Measurements from ENCODE around the gene CTNNA3. TPM values are rescaled to one million over a fixed set of nuclear protein-coding genes. Genes with fewer than 3 reads are reported as not detected.

The CTNNA3 gene
- total RNA-seq, 1 donor from 2014 or later: 3.3 TPM

- Mint-ChIP-seq H3K27ac (ENCODE audit: unreplicated experiment) (no peak overlapping the region), H3K4me3 (ENCODE audit: unreplicated experiment) (no peak overlapping the region), H3K27me3 (ENCODE audit: unreplicated experiment) (no peaks in the 10 kb centered on the region), H3K36me3 (ENCODE audit: unreplicated experiment) (no peaks in the 10 kb centered on the region), H3K4me1 (ENCODE audit: low read depth, unreplicated experiment) (no peaks in the 10 kb centered on the region), H3K9me3 (ENCODE audit: unreplicated experiment) (no peaks in the 10 kb centered on the region)
- TF ChIP-seq CTCF (IDR thresholded peaks at IDR 0.05; ENCODE audit: partially characterized antibody, unreplicated experiment): no peak
- DNase-seq: no peak
These were observed 911.2 kb downstream of the CTNNA3 start for GRCh38 chr10:66784770-66785169.

GRCh38 chr10:66783316-66783715 lies 912.7 kb downstream of the CTNNA3 start:
- H3K4me3 Mint-ChIP-seq (ENCODE audit: unreplicated experiment): no peak overlapping the region
- no peaks in the 10 kb centered on the region for H3K4me1 Mint-ChIP-seq (ENCODE audit: low read depth, unreplicated experiment)
- H3K36me3 Mint-ChIP-seq (ENCODE audit: unreplicated experiment): no peaks in the 10 kb centered on the region
- no peaks in the 10 kb centered on the region for H3K9me3 Mint-ChIP-seq (ENCODE audit: unreplicated experiment)
- no peak for TF ChIP-seq CTCF (IDR thresholded peaks at IDR 0.05; ENCODE audit: partially characterized antibody, unreplicated experiment)
- H3K27ac Mint-ChIP-seq (ENCODE audit: unreplicated experiment): no peak overlapping the region
- no peak for DNase-seq
- no peaks in the 10 kb centered on the region for H3K27me3 Mint-ChIP-seq (ENCODE audit: unreplicated experiment)

- Mint-ChIP-seq H3K27ac (ENCODE audit: unreplicated experiment) (no peak overlapping the region), H3K36me3 (ENCODE audit: unreplicated experiment) (no peaks in the 10 kb centered on the region), H3K9me3 (ENCODE audit: unreplicated experiment) (no peaks in the 10 kb centered on the region), H3K27me3 (ENCODE audit: unreplicated experiment) (no peaks in the 10 kb centered on the region), H3K4me3 (ENCODE audit: unreplicated experiment) (no peak overlapping the region), H3K4me1 (ENCODE audit: low read depth, unreplicated experiment) (no peaks in the 10 kb centered on the region)
- TF ChIP-seq CTCF (IDR thresholded peaks at IDR 0.05; ENCODE audit: partially characterized antibody, unreplicated experiment): no peak
- DNase-seq: no peak
These were observed 913.2 kb downstream of the CTNNA3 start for GRCh38 chr10:66782776-66783175.

GRCh38 chr10:66782144-66782543 lies 913.9 kb downstream of the CTNNA3 start:
- no peaks in the 10 kb centered on the region for H3K9me3 Mint-ChIP-seq (ENCODE audit: unreplicated experiment)
- no peaks in the 10 kb centered on the region for H3K36me3 Mint-ChIP-seq (ENCODE audit: unreplicated experiment)
- no peaks in the 10 kb centered on the region for H3K4me1 Mint-ChIP-seq (ENCODE audit: low read depth, unreplicated experiment)
- no peak overlapping the region for H3K27ac Mint-ChIP-seq (ENCODE audit: unreplicated experiment)
- H3K27me3 Mint-ChIP-seq (ENCODE audit: unreplicated experiment): no peaks in the 10 kb centered on the region
- DNase-seq: no peak
- H3K4me3 Mint-ChIP-seq (ENCODE audit: unreplicated experiment): no peak overlapping the region
- TF ChIP-seq CTCF (IDR thresholded peaks at IDR 0.05; ENCODE audit: partially characterized antibody, unreplicated experiment): no peak

- no peak overlapping the region for H3K4me3 Mint-ChIP-seq (ENCODE audit: unreplicated experiment)
- TF ChIP-seq CTCF (IDR thresholded peaks at IDR 0.05; ENCODE audit: partially characterized antibody, unreplicated experiment): no peak
- no peak overlapping the region for H3K27ac Mint-ChIP-seq (ENCODE audit: unreplicated experiment)
- no peaks in the 10 kb centered on the region for H3K36me3 Mint-ChIP-seq (ENCODE audit: unreplicated experiment)
- no peaks in the 10 kb centered on the region for H3K27me3 Mint-ChIP-seq (ENCODE audit: unreplicated experiment)
- H3K4me1 Mint-ChIP-seq (ENCODE audit: low read depth, unreplicated experiment): no peaks in the 10 kb centered on the region
- no peaks in the 10 kb centered on the region for H3K9me3 Mint-ChIP-seq (ENCODE audit: unreplicated experiment)
- no peak for DNase-seq
These were observed 915.2 kb downstream of the CTNNA3 start for GRCh38 chr10:66780796-66781195.
